T-cell (primary cell): ENCODE data around the gene ANKRD12. TPM values are rescaled to one million over a fixed set of nuclear protein-coding genes. Genes with fewer than 3 reads are reported as not detected.

Experiments
- ATAC-seq, 4 experiments: fragments of 200-7000 bp in 3 of 4; fragments of 150-1000 bp in 1 of 4; cut with Tn5 transposase; replicated peaks in 1 of 4; 1 replicate in 3 of 4; 2 replicates in 1 of 4; pipeline ENCODE4 v1.10.0; 2021; ENCODE audit warnings: moderate library complexity in 3 of 4, mild to moderate bottlenecking in 2 of 4, moderate number of reproducible peaks in 1 of 4
- CTCF ChIA-PET, 2 donors: fragments of 300-600 bp; sonication (Branson Sonifier 250); formaldehyde crosslinking; loops; one replicate each; lab custom pipeline; 2022; ENCODE audit warnings: antibody characterized with exemption in 2 of 2; lab: Charles Lee
- POLR2A ChIA-PET, 2 donors: fragments of 300-600 bp; sonication (Branson Sonifier 250); formaldehyde crosslinking; loops; one replicate each; lab custom pipeline; 2022; ENCODE audit warnings: antibody characterized with exemption in 2 of 2; lab: Charles Lee
- DNase-seq, 35 experiments: peaks; one replicate each; pipeline versions ENCODE4 v3.0.0 to v3.0.0-alpha.2; 2013 to 2023
- H3K27ac ChIP-seq: one replicate; pipeline ENCODE4 v1.5.1; 2013; ENCODE audit warnings: low read length
- H3K27me3 ChIP-seq, 2 experiments: replicated peaks in 1 of 2; 1 replicate in 1 of 2; 2 replicates in 1 of 2; pipeline versions ENCODE4 v1.6.1 to v1.7.0; 2013; ENCODE audit warnings: low read length in 1 of 2, mixed read lengths in 1 of 2; ENCODE audit not compliant: control insufficient read depth in 2 of 2, insufficient read depth in 2 of 2; ENCODE audit errors: extremely low read depth in 1 of 2
- H3K36me3 ChIP-seq, 2 donors: 1 replicate in 1 of 2; 2 replicates in 1 of 2; pipeline versions ENCODE4 v1.6.1 to v1.7.0; 2013; ENCODE audit warnings: low read length in 1 of 2; ENCODE audit not compliant: control insufficient read depth in 2 of 2, insufficient read depth in 1 of 2; ENCODE audit errors: extremely low read depth in 1 of 2
- H3K4me1 ChIP-seq, 2 experiments: 1 replicate in 1 of 2; 2 replicates in 1 of 2; pipeline versions ENCODE4 v1.6.1 to v1.7.0; 2013; ENCODE audit warnings: low read length in 2 of 2, mixed read lengths in 1 of 2; ENCODE audit not compliant: insufficient read depth in 2 of 2, control insufficient read depth in 1 of 2; ENCODE audit errors: extremely low read depth in 1 of 2
- H3K4me3 ChIP-seq, 2 donors: 1 replicate in 1 of 2; 2 replicates in 1 of 2; pipeline versions ENCODE4 v1.5.1 to v1.7.0; 2013; ENCODE audit warnings: mild to moderate bottlenecking in 2 of 2, low read length in 1 of 2, moderate library complexity in 1 of 2; ENCODE audit not compliant: control insufficient read depth in 1 of 2; ENCODE audit errors: extremely low read depth in 1 of 2
- H3K9me3 ChIP-seq: 2 replicates; pipeline ENCODE4 v1.7.0; 2013
- H3K27ac Mint-ChIP-seq, 2 donors: one replicate each; pipeline ENCODE4 v1.8.0; 2020 to 2021; ENCODE audit warnings: mild to moderate bottlenecking in 2 of 2, mixed read lengths in 2 of 2
- H3K27me3 Mint-ChIP-seq, 2 donors: one replicate each; pipeline ENCODE4 v1.8.0; 2021 to 2022; ENCODE audit warnings: mixed read lengths in 2 of 2
- H3K36me3 Mint-ChIP-seq: one replicate; pipeline ENCODE4 v1.8.0; 2021; ENCODE audit warnings: mixed read lengths
- H3K4me1 Mint-ChIP-seq, 3 donors: one replicate each; pipeline ENCODE4 v1.8.0; 2020 to 2022; ENCODE audit warnings: mixed read lengths in 3 of 3, mild to moderate bottlenecking in 1 of 3
- H3K4me3 Mint-ChIP-seq, 3 donors: one replicate each; pipeline ENCODE4 v1.8.0; 2020 to 2022; ENCODE audit warnings: mild to moderate bottlenecking in 3 of 3, mixed read lengths in 3 of 3, moderate library complexity in 3 of 3
- H3K9me3 Mint-ChIP-seq, 3 donors: one replicate each; pipeline ENCODE4 v1.8.0; 2020 to 2022; ENCODE audit warnings: mixed read lengths in 3 of 3
- WGBS: methylation state at CpG from one replicate; pipeline ENCODE4 v1.1.5; 2013; ENCODE audit warnings: missing lambda C conversion rate; ENCODE audit not compliant: insufficient coverage; 5-methylcytosine and 5-hydroxymethylcytosine counted together
- total RNA-seq, 35 experiments: library from RNA in 6 of 35; stranded (reverse) in 6 of 35; fragments of 120-200 nt in 1 of 35; gene quantifications; one replicate each; pipeline versions ENCODE4 v1.2.1 to v1.2.4 and lab custom pipeline; 2013 to 2026

Gene ANKRD12
- total RNA-seq, 5 donors from 2014 or later (not counting 1 experiment from before 2014, with no cell fraction given) = 183 to 211 (median 199) TPM

GRCh38 chr18:9290156-9290555 lies 153.6 kb downstream of the ANKRD12 start:
- H3K9me3 Mint-ChIP-seq = peaks cover 5 to 38% (median 19%) of the 10 kb centered on the region in 3 donors
- Histone ChIP-seq H3K27me3 (no peaks in the 10 kb centered on the region), H3K9me3 (no peaks in the 10 kb centered on the region), H3K27ac (no peak overlapping the region), H3K4me1 (no peaks in the 10 kb centered on the region), H3K4me3 (no peak overlapping the region), H3K36me3 (no peaks in the 10 kb centered on the region)
- DNase-seq (no peak), ATAC-seq (no peak)
- H3K4me3 Mint-ChIP-seq = no peak overlapping the region
- ChIA-PET CTCF (no interaction called here), POLR2A (no interaction called here)
- H3K27me3 Mint-ChIP-seq = no peaks in the 10 kb centered on the region
- H3K4me1 Mint-ChIP-seq = no peaks in the 10 kb centered on the region
- peaks cover 38% of the 10 kb centered on the region for H3K36me3 Mint-ChIP-seq
- H3K27ac Mint-ChIP-seq = peak overlapping the region in 1 of 2 donors; percentile 52

GRCh38 chr18:9292047-9292446 lies 155.5 kb downstream of the ANKRD12 start:
- no peaks in the 10 kb centered on the region for H3K27me3 ChIP-seq
- H3K36me3 ChIP-seq = no peaks in the 10 kb centered on the region
- WGBS = 100% methylated on average over 1 of the region's 2 CpGs
- no peak overlapping the region for H3K4me3 ChIP-seq
- Mint-ChIP-seq H3K4me1 (no peaks in the 10 kb centered on the region), H3K27me3 (no peaks in the 10 kb centered on the region), H3K36me3 (peaks cover 29% of the 10 kb centered on the region), H3K9me3 (peaks cover 5 to 41% (median 19%) of the 10 kb centered on the region in 3 donors), H3K4me3 (no peak overlapping the region), H3K27ac (no peak overlapping the region)
- ChIA-PET CTCF (no interaction called here), POLR2A (interaction anchor here in 1 of 2 donors (0.6 kb wide), 1 partner anchor 83 kb away, joined by 3 read pairs; no protein-coding TSS in a partner anchor)
- no peak overlapping the region for H3K27ac ChIP-seq
- H3K9me3 ChIP-seq = no peaks in the 10 kb centered on the region
- ATAC-seq (no peak), DNase-seq (no peak)
- no peaks in the 10 kb centered on the region for H3K4me1 ChIP-seq

GRCh38 chr18:9293948-9294347 lies 157.4 kb downstream of the ANKRD12 start:
- CTCF ChIA-PET = no interaction called here
- ATAC-seq (no peak), DNase-seq (no peak)
- no CpG with 5 or more reads among the region's 1 CpG for WGBS
- H3K4me1 Mint-ChIP-seq = no peaks in the 10 kb centered on the region
- peaks cover 30% of the 10 kb centered on the region for H3K36me3 Mint-ChIP-seq
- Histone ChIP-seq H3K4me1 (no peaks in the 10 kb centered on the region), H3K9me3 (no peaks in the 10 kb centered on the region), H3K4me3 (no peak overlapping the region), H3K27ac (no peak overlapping the region), H3K36me3 (no peaks in the 10 kb centered on the region), H3K27me3 (no peaks in the 10 kb centered on the region)
- POLR2A ChIA-PET = no interaction called here
- H3K4me3 Mint-ChIP-seq = no peak overlapping the region
- no peaks in the 10 kb centered on the region for H3K27me3 Mint-ChIP-seq
- H3K27ac Mint-ChIP-seq = no peak overlapping the region
- H3K9me3 Mint-ChIP-seq = peaks cover 5 to 42% (median 18%) of the 10 kb centered on the region in 3 donors

GRCh38 chr18:9296233-9297006 lies 159.8 kb downstream of the ANKRD12 start:
- CTCF ChIA-PET = no interaction called here
- WGBS = 98% methylated on average over 13 of the region's 15 CpGs
- ATAC-seq (no peak), DNase-seq (no peak)
- no peaks in the 10 kb centered on the region for H3K4me1 Mint-ChIP-seq
- H3K9me3 Mint-ChIP-seq = peaks cover 5 to 31% (median 16%) of the 10 kb centered on the region in 3 donors
- no peaks in the 10 kb centered on the region for H3K27me3 ChIP-seq
- H3K27ac Mint-ChIP-seq = no peak overlapping the region
- no peaks in the 10 kb centered on the region for H3K4me1 ChIP-seq
- H3K9me3 ChIP-seq = no peaks in the 10 kb centered on the region
- no peak overlapping the region for H3K4me3 ChIP-seq
- H3K36me3 ChIP-seq = no peaks in the 10 kb centered on the region
- H3K4me3 Mint-ChIP-seq = no peak overlapping the region
- peaks cover 21% of the 10 kb centered on the region for H3K36me3 Mint-ChIP-seq
- POLR2A ChIA-PET = no interaction called here
- no peak overlapping the region for H3K27ac ChIP-seq
- H3K27me3 Mint-ChIP-seq = no peaks in the 10 kb centered on the region

GRCh38 chr18:9297007-9297393 lies 160.4 kb downstream of the ANKRD12 start:
- no peak for ATAC-seq
- peaks cover 7 to 29% (median 16%) of the 10 kb centered on the region in 3 donors for H3K9me3 Mint-ChIP-seq
- H3K4me3 ChIP-seq = no peak overlapping the region
- no peak for DNase-seq
- H3K27ac ChIP-seq = no peak overlapping the region
- no peak overlapping the region for H3K4me3 Mint-ChIP-seq
- no peaks in the 10 kb centered on the region for H3K4me1 Mint-ChIP-seq
- WGBS = 94% methylated on average over 15 of the region's 24 CpGs
- H3K27ac Mint-ChIP-seq = no peak overlapping the region
- peaks cover 0 to 2% of the 10 kb centered on the region in 2 experiments for H3K27me3 ChIP-seq
- POLR2A ChIA-PET = no interaction called here
- no peaks in the 10 kb centered on the region for H3K9me3 ChIP-seq
- H3K36me3 Mint-ChIP-seq = peaks cover 17% of the 10 kb centered on the region
- no peaks in the 10 kb centered on the region for H3K36me3 ChIP-seq
- CTCF ChIA-PET = no interaction called here
- H3K4me1 ChIP-seq = no peaks in the 10 kb centered on the region
- H3K27me3 Mint-ChIP-seq = no peaks in the 10 kb centered on the region

GRCh38 chr18:9304388-9305070 lies 167.9 kb downstream of the ANKRD12 start:
- ChIA-PET POLR2A (no interaction called here), CTCF (no interaction called here)
- WGBS = 95% methylated on average over 5 of the region's 6 CpGs
- Mint-ChIP-seq H3K4me3 (no peak overlapping the region), H3K4me1 (no peaks in the 10 kb centered on the region), H3K27ac (no peak overlapping the region), H3K36me3 (peaks cover 11% of the 10 kb centered on the region), H3K27me3 (peaks cover 0 to 10% of the 10 kb centered on the region in 2 donors), H3K9me3 (peaks cover 19 to 55% (median 27%) of the 10 kb centered on the region in 3 donors)
- H3K4me3 ChIP-seq = no peak overlapping the region
- no peak overlapping the region for H3K27ac ChIP-seq
- no peaks in the 10 kb centered on the region for H3K36me3 ChIP-seq
- ATAC-seq (no peak), DNase-seq (no peak)
- no peaks in the 10 kb centered on the region for H3K9me3 ChIP-seq
- H3K4me1 ChIP-seq = no peaks in the 10 kb centered on the region
- peaks cover 0 to 2% of the 10 kb centered on the region in 2 experiments for H3K27me3 ChIP-seq
